HepG2 (cell line): ENCODE results near the gene SESN2. TPM values are rescaled to one million over a fixed set of nuclear protein-coding genes. Genes with fewer than 3 reads are reported as not detected.
A peak's percentile ranks its signal among the peaks of the same experiment; 100 is the strongest.

Source experiments
- BORCS8-MEF2B ChIP-seq: sonication (generic); formaldehyde crosslinking; IDR thresholded peaks from 2 replicates; pipeline ENCODE4 v1.8.0; 2022; ENCODE audit warnings: mild to moderate bottlenecking, missing genetic modification reagents
- CBX2 ChIP-seq, 2 experiments: fragments of 200-600 bp in 1 of 2; sonication (generic); formaldehyde crosslinking in 1 of 2; IDR thresholded peaks; 2 replicates each; pipeline versions ENCODE4 v1.7.0 to v1.8.1; 2018 to 2022; ENCODE audit warnings: low read depth in 2 of 2, low read length in 1 of 2, mild to moderate bottlenecking in 1 of 2, missing genetic modification reagents in 1 of 2
- GATAD2A ChIP-seq: IDR thresholded peaks from 2 replicates; pipeline ENCODE4 v1.6.1; 2016
- JDP2 ChIP-seq: sonication (generic); formaldehyde crosslinking; IDR thresholded peaks from 2 replicates; pipeline ENCODE4 v1.8.1; 2022; ENCODE audit warnings: missing genetic modification reagents, borderline replicate concordance
- MAZ ChIP-seq, 2 experiments: sonication (generic) in 1 of 2; formaldehyde crosslinking in 1 of 2; IDR thresholded peaks; 2 replicates each; pipeline versions ENCODE4 v1.5.0 to v1.6.1; 2012 to 2020; ENCODE audit warnings: low read depth in 2 of 2, mild to moderate bottlenecking in 2 of 2, borderline replicate concordance in 1 of 2, improper control_type of control experiment in 1 of 2, low read length in 1 of 2, missing genetic modification reagents in 1 of 2, moderate library complexity in 1 of 2
- MTF2 ChIP-seq: sonication (generic); formaldehyde crosslinking; IDR thresholded peaks from 2 replicates; pipeline ENCODE4 v1.5.0; 2020; ENCODE audit warnings: missing genetic modification reagents, borderline replicate concordance
- PHB2 ChIP-seq: fragments of 450-650 bp; IDR thresholded peaks from 2 replicates; pipeline ENCODE4 v1.6.1; 2018; ENCODE audit not compliant: partially characterized antibody
- POLR2G ChIP-seq: fragments of 200-400 bp; formaldehyde crosslinking; IDR thresholded peaks from 2 replicates; pipeline ENCODE4 v1.6.1; 2018; ENCODE audit warnings: mild to moderate bottlenecking, low read depth, low read length, moderate library complexity
- RARG ChIP-seq: sonication (generic); formaldehyde crosslinking; IDR thresholded peaks from 2 replicates; pipeline ENCODE4 v1.4.0; 2020; ENCODE audit warnings: low read depth, mild to moderate bottlenecking, missing genetic modification reagents
- ZFP1 ChIP-seq: IDR thresholded peaks from 2 replicates; pipeline ENCODE4 v1.6.1; 2016
- ZFP36L1 ChIP-seq: sonication (generic); formaldehyde crosslinking; IDR thresholded peaks from 2 replicates; pipeline ENCODE4 v1.8.0; 2022; ENCODE audit warnings: mild to moderate bottlenecking, missing genetic modification reagents, moderate library complexity
- ZFP82 ChIP-seq: sonication (generic); formaldehyde crosslinking; IDR thresholded peaks from 2 replicates; pipeline ENCODE4 v1.5.1; 2020; ENCODE audit warnings: mild to moderate bottlenecking, missing genetic modification reagents, borderline replicate concordance
- ZMYM3 ChIP-seq: sonication (generic); formaldehyde crosslinking; IDR thresholded peaks from 2 replicates; pipeline ENCODE4 v1.5.1; 2020; ENCODE audit warnings: mild to moderate bottlenecking, missing genetic modification reagents
- ZNF10 ChIP-seq: sonication (generic); formaldehyde crosslinking; IDR thresholded peaks from 2 replicates; pipeline ENCODE4 v1.4.0; 2020; ENCODE audit warnings: mild to moderate bottlenecking, low read depth, missing genetic modification reagents, borderline replicate concordance
- ZNF180 ChIP-seq: sonication (generic); formaldehyde crosslinking; IDR thresholded peaks from 2 replicates; pipeline ENCODE4 v1.4.0; 2020; ENCODE audit warnings: low read depth, missing genetic modification reagents, borderline replicate concordance
- ZNF556 ChIP-seq: sonication (generic); formaldehyde crosslinking; IDR thresholded peaks from 2 replicates; pipeline ENCODE4 v1.4.0; 2020; ENCODE audit warnings: mild to moderate bottlenecking, missing genetic modification reagents, borderline replicate concordance
- ZNF563 ChIP-seq: sonication (generic); formaldehyde crosslinking; IDR thresholded peaks from 2 replicates; pipeline ENCODE4 v1.8.0; 2022; ENCODE audit warnings: mild to moderate bottlenecking, moderate library complexity, missing genetic modification reagents
- ZNF652 ChIP-seq: IDR thresholded peaks from 2 replicates; pipeline ENCODE4 v1.6.1; 2016; ENCODE audit warnings: low read depth, borderline replicate concordance
- polyA plus RNA-seq, 8 experiments: library from polyadenylated mRNA; depleted of rRNA in 3 of 8; stranded (reverse) in 7 of 8; unstranded in 1 of 8; fragments of >200 nt; fragmentation: Illumina TruSeq in 4 of 8; extraction: Trizol in 4 of 8; gene quantifications; 2 replicates each; pipeline versions ENCODE4 v1.2.1 to v1.2.3, GENCODE V29; 2011 to 2016; ENCODE audit warnings: low read depth in 4 of 8, missing spikeins in 1 of 8, mixed read lengths in 1 of 8; ENCODE audit not compliant: insufficient read depth in 1 of 8
- total RNA-seq, 5 experiments: library from RNA; depleted of rRNA; stranded (reverse); fragments of >200 nt; fragmentation: Illumina TruSeq; extraction: Trizol; gene quantifications; 2 replicates each; pipeline ENCODE4 v1.2.3, GENCODE V29; 2016; ENCODE audit warnings: low read depth in 1 of 5
- TF ChIP-seq, protein P1 (sequence below): sonication (generic); formaldehyde crosslinking; IDR thresholded peaks from 2 replicates; pipeline ENCODE4 v1.4.0; 2020; ENCODE audit warnings: missing genetic modification reagents
- TF ChIP-seq, protein P2 (sequence below): sonication (generic); formaldehyde crosslinking; IDR thresholded peaks from 2 replicates; pipeline ENCODE4 v1.8.1; 2023; ENCODE audit warnings: mild to moderate bottlenecking, moderate library complexity, missing genetic modification reagents
- TF ChIP-seq, protein P3 (sequence below): sonication (generic); formaldehyde crosslinking; IDR thresholded peaks from 2 replicates; pipeline ENCODE4 v1.8.1; 2023; ENCODE audit warnings: mild to moderate bottlenecking, missing genetic modification reagents
- TF ChIP-seq, protein P4 (sequence below): sonication (generic); formaldehyde crosslinking; IDR thresholded peaks from 2 replicates; pipeline ENCODE4 v1.8.1; 2023; ENCODE audit warnings: mild to moderate bottlenecking, missing genetic modification reagents, borderline replicate concordance
- TF ChIP-seq, protein P5 (sequence below): sonication (generic); formaldehyde crosslinking; IDR thresholded peaks from 2 replicates; pipeline ENCODE4 v1.8.0; 2022; ENCODE audit warnings: mild to moderate bottlenecking, missing genetic modification reagents; ENCODE audit not compliant: insufficient replicate concordance

Gene SESN2
- total and polyA plus RNA-seq, 2 of the 13 experiments (the other 11 are each of a cell fraction or from before 2014, with no cell fraction given): 13.2 to 19.1 TPM

DNA sequence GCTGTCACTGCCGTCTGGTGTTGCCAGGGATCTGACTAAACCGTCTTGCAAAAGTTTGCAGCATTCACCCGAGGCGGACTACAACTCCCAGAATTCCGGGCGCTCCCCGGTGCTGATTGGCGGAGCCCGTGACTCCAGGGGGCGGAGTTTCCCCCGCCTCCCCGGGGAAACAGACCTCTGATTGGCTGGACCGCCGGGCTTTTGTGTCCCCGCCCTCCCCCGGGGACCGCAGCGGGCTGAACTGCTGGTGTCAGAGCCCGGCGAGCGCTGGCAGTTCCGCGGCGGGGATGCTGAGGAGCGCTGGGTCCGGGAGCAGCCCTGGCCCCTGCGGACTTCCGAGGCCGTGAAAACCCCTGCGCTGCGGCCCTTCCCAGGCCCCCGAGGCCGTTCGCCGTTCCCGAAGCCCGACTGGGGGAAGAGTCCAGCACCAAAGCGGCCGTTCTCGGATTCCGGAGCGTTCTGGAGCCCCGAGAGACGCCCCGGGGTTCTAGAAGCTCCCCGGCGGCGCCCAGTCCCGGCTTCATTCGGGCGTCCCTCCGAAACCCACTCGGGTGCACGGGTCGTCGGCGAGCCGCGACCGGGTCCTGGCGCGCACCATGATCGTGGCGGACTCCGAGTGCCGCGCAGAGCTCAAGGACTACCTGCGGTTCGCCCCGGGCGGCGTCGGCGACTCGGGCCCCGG, at the start of gene SESN2 (continued):
- TF ChIP-seq PHB2 (no peak), POLR2G (peak; percentile 97), ZNF652 (no peak), ZNF563 (0 out of 2 replicates have a peak, but pooled peaks have one; percentile 45), MTF2 (CRISPR knock-in tag) (no peak), ZNF556 (CRISPR knock-in tag) (0 out of 2 replicates have a peak, but pooled peaks have one; percentile 18), ZFP36L1 (CRISPR knock-in tag) (0 out of 2 replicates have a peak, but pooled peaks have one; percentile 67), MAZ (IDR thresholded peaks at IDR 0.05; ENCODE audit: borderline replicate concordance, low read depth, low read length) (peak; percentile 54; the same call in 1 of the 2 replicates), MAZ (CRISPR knock-in tag; IDR thresholded peaks at IDR 0.05; ENCODE audit: low read depth) (peak; percentile 65; the same call in 1 of the 2 replicates), ZFP82 (no peak), BORCS8-MEF2B (CRISPR knock-in tag) (no peak), ZFP1 (no peak), JDP2 (CRISPR knock-in tag) (no peak), ZNF10 (CRISPR knock-in tag) (no peak), GATAD2A (CRISPR knock-in tag) (no peak), RARG (CRISPR knock-in tag) (no peak), ZNF180 (no peak), CBX2 (IDR thresholded peaks at IDR 0.05; ENCODE audit: low read depth, low read length) (no peak), CBX2 (CRISPR knock-in tag; IDR thresholded peaks at IDR 0.05; ENCODE audit: low read depth) (no peak), ZMYM3 (no peak)
- TF ChIP-seq, protein P1, sequence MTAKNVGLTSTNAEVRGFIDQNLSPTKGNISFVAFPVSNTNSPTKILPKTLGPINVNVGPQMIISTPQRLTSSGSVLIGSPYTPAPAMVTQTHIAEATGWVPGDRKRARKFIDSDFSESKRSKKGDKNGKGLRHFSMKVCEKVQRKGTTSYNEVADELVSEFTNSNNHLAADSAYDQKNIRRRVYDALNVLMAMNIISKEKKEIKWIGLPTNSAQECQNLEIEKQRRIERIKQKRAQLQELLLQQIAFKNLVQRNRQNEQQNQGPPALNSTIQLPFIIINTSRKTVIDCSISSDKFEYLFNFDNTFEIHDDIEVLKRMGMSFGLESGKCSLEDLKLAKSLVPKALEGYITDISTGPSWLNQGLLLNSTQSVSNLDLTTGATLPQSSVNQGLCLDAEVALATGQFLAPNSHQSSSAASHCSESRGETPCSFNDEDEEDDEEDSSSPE (CRISPR knock-in tag): 0 out of 2 replicates have a peak, but pooled peaks have one; percentile 12
- TF ChIP-seq, protein P2, sequence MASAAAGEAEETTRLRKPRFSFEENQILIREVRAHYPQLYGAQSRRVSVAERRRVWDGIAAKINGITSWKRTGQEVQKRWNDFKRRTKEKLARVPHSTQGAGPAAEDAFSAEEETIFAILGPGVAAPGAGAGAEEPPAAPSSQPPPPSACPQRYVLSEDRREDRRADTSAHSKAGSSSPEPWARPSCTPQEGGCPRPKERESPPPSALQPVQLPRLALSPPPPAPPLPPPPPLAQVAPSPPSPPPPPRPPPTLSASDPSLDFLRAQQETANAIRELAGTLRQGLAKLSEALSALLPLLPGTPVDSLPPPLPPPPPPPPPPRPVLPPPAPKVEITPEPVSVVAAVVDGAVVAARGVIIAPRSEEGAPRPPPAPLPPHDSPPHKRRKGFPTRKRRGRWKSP (CRISPR knock-in tag): peak; percentile 79; the same call in 1 of the 2 replicates
- TF ChIP-seq, protein P3, sequence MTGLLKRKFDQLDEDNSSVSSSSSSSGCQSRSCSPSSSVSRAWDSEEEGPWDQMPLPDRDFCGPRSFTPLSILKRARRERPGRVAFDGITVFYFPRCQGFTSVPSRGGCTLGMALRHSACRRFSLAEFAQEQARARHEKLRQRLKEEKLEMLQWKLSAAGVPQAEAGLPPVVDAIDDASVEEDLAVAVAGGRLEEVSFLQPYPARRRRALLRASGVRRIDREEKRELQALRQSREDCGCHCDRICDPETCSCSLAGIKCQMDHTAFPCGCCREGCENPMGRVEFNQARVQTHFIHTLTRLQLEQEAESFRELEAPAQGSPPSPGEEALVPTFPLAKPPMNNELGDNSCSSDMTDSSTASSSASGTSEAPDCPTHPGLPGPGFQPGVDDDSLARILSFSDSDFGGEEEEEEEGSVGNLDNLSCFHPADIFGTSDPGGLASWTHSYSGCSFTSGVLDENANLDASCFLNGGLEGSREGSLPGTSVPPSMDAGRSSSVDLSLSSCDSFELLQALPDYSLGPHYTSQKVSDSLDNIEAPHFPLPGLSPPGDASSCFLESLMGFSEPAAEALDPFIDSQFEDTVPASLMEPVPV (CRISPR knock-in tag): 0 out of 2 replicates have a peak, but pooled peaks have one; percentile 21
- TF ChIP-seq, protein P4, sequence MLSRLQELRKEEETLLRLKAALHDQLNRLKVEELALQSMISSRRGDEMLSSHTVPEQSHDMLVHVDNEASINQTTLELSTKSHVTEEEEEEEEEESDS (CRISPR knock-in tag): no peak
- TF ChIP-seq, protein P5, sequence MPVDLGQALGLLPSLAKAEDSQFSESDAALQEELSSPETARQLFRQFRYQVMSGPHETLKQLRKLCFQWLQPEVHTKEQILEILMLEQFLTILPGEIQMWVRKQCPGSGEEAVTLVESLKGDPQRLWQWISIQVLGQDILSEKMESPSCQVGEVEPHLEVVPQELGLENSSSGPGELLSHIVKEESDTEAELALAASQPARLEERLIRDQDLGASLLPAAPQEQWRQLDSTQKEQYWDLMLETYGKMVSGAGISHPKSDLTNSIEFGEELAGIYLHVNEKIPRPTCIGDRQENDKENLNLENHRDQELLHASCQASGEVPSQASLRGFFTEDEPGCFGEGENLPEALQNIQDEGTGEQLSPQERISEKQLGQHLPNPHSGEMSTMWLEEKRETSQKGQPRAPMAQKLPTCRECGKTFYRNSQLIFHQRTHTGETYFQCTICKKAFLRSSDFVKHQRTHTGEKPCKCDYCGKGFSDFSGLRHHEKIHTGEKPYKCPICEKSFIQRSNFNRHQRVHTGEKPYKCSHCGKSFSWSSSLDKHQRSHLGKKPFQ (CRISPR knock-in tag): peak; percentile 89
